KOPT-K1 (cell line): ENCODE measurements around the gene ZNF608.

Source experiments
- H3K27ac ChIP-seq: fragments of 200-600 bp; sonication (generic); 2 replicates; pipeline ENCODE4 v1.5.1; 2016; ENCODE audit warnings: antibody characterized with exemption, mild to moderate bottlenecking, low read depth, low read length; ENCODE audit not compliant: poor library complexity, severe bottlenecking
- H3K36me3 ChIP-seq: fragments of 200-600 bp; sonication (generic); 2 replicates; pipeline ENCODE4 v1.5.1; 2017; ENCODE audit warnings: antibody characterized with exemption, mild to moderate bottlenecking, low read length, moderate library complexity; ENCODE audit not compliant: insufficient read depth
- H3K9me3 ChIP-seq: fragments of 200-600 bp; sonication (generic); 2 replicates; pipeline ENCODE4 v1.5.1; 2017; ENCODE audit warnings: antibody characterized with exemption, low read length, mild to moderate bottlenecking; ENCODE audit not compliant: insufficient read depth, poor library complexity, severe bottlenecking

ZNF608 gene

GRCh38 chr5:124721229-124721735 lies 25.2 kb downstream of the ZNF608 start:
- no peak overlapping the region for H3K27ac ChIP-seq
- H3K36me3 ChIP-seq, result no peaks in the 10 kb centered on the region
- H3K9me3 ChIP-seq, result no peaks in the 10 kb centered on the region

GRCh38 chr5:124720593-124720992 lies 25.8 kb downstream of the ZNF608 start:
- Histone ChIP-seq H3K36me3 (no peaks in the 10 kb centered on the region), H3K27ac (no peak overlapping the region), H3K9me3 (no peaks in the 10 kb centered on the region)

- H3K27ac ChIP-seq, result no peak overlapping the region
- no peaks in the 10 kb centered on the region for H3K36me3 ChIP-seq
- no peaks in the 10 kb centered on the region for H3K9me3 ChIP-seq
Observed at GRCh38 chr5:124719113-124719967, 27.1 kb downstream of the ZNF608 start.

GRCh38 chr5:124718380-124718789 lies 28.1 kb downstream of the ZNF608 start:
- H3K27ac ChIP-seq, result no peak overlapping the region
- no peaks in the 10 kb centered on the region for H3K36me3 ChIP-seq
- no peaks in the 10 kb centered on the region for H3K9me3 ChIP-seq

- Histone ChIP-seq H3K9me3 (no peaks in the 10 kb centered on the region), H3K27ac (no peak overlapping the region), H3K36me3 (no peaks in the 10 kb centered on the region)
Observed at GRCh38 chr5:124716169-124716568, 30.3 kb downstream of the ZNF608 start.

GRCh38 chr5:124714910-124715309 lies 31.5 kb downstream of the ZNF608 start:
- Histone ChIP-seq H3K36me3 (no peaks in the 10 kb centered on the region), H3K27ac (no peak overlapping the region), H3K9me3 (no peaks in the 10 kb centered on the region)

- Histone ChIP-seq H3K9me3 (no peaks in the 10 kb centered on the region), H3K36me3 (no peaks in the 10 kb centered on the region), H3K27ac (no peak overlapping the region)
Observed at GRCh38 chr5:124713595-124713994, 32.8 kb downstream of the ZNF608 start.

GRCh38 chr5:124712731-124713305 lies 33.6 kb downstream of the ZNF608 start:
- H3K36me3 ChIP-seq, result no peaks in the 10 kb centered on the region
- H3K27ac ChIP-seq, result no peak overlapping the region
- H3K9me3 ChIP-seq, result no peaks in the 10 kb centered on the region

GRCh38 chr5:124708086-124708485 lies 38.4 kb downstream of the ZNF608 start:
- Histone ChIP-seq H3K36me3 (no peaks in the 10 kb centered on the region), H3K27ac (no peak overlapping the region), H3K9me3 (no peaks in the 10 kb centered on the region)

GRCh38 chr5:124707520-124707919 lies 38.9 kb downstream of the ZNF608 start:
- Histone ChIP-seq H3K27ac (no peak overlapping the region), H3K9me3 (no peaks in the 10 kb centered on the region), H3K36me3 (no peaks in the 10 kb centered on the region)

GRCh38 chr5:124706729-124707361 lies 39.6 kb downstream of the ZNF608 start:
- no peaks in the 10 kb centered on the region for H3K9me3 ChIP-seq
- H3K27ac ChIP-seq, result no peak overlapping the region
- H3K36me3 ChIP-seq, result no peaks in the 10 kb centered on the region

GRCh38 chr5:124706051-124706450 lies 40.4 kb downstream of the ZNF608 start:
- H3K27ac ChIP-seq, result no peak overlapping the region
- no peaks in the 10 kb centered on the region for H3K36me3 ChIP-seq
- no peaks in the 10 kb centered on the region for H3K9me3 ChIP-seq

GRCh38 chr5:124705577-124705976 lies 40.9 kb downstream of the ZNF608 start:
- Histone ChIP-seq H3K9me3 (no peaks in the 10 kb centered on the region), H3K27ac (no peak overlapping the region), H3K36me3 (no peaks in the 10 kb centered on the region)

- H3K27ac ChIP-seq, result no peak overlapping the region
- H3K36me3 ChIP-seq, result no peaks in the 10 kb centered on the region
- no peaks in the 10 kb centered on the region for H3K9me3 ChIP-seq
Observed at GRCh38 chr5:124704594-124705284, 41.7 kb downstream of the ZNF608 start.

- Histone ChIP-seq H3K9me3 (no peaks in the 10 kb centered on the region), H3K27ac (no peak overlapping the region), H3K36me3 (no peaks in the 10 kb centered on the region)
Observed at GRCh38 chr5:124703995-124704394, 42.4 kb downstream of the ZNF608 start.
